Measurements from ENCODE around the gene KIRREL3.

The KIRREL3 gene

GRCh38 chr11:126499131-126499752, 501.3 kb downstream of the KIRREL3 start:
- Histone ChIP-seq H3K9ac (ENCODE audit: insufficient read length, low read depth) (no peak overlapping the region), H3K36me3 (ENCODE audit: insufficient read depth, insufficient read length, low read length) (no peaks in the 10 kb centered on the region), H3K9me3 (ENCODE audit: insufficient read depth, low read length) (0 out of 2 replicates have a peak, but pooled peaks cover 2% of the 10 kb centered on the region), H3K4me3 (ENCODE audit: insufficient read length, low read depth) (no peak overlapping the region), H3K27me3 (ENCODE audit: insufficient read depth, insufficient read length) (no peaks in the 10 kb centered on the region), H3K4me1 (ENCODE audit: insufficient read depth, insufficient read length) (peaks cover 10% of the 10 kb centered on the region)
- TF ChIP-seq YY1 (IDR thresholded peaks at IDR 0.05; ENCODE audit: insufficient read depth, insufficient read length) (no peak), ZNF274 (IDR thresholded peaks at IDR 0.05; ENCODE audit: low read depth, low read length) (no peak), SUZ12 (IDR thresholded peaks at IDR 0.05; ENCODE audit: extremely low read depth, insufficient read depth, insufficient read length) (no peak)
- no peak for DNase-seq (ENCODE audit: low read depth, low spot score)

GRCh38 chr11:126498281-126498680, 502.3 kb downstream of the KIRREL3 start:
- H3K9me3 ChIP-seq (ENCODE audit: insufficient read depth, low read length): no peaks in the 10 kb centered on the region
- peaks cover 7% of the 10 kb centered on the region for H3K4me1 ChIP-seq (ENCODE audit: insufficient read depth, insufficient read length)
- H3K4me3 ChIP-seq (ENCODE audit: insufficient read length, low read depth): no peak overlapping the region
- DNase-seq (ENCODE audit: low read depth, low spot score): no peak
- no peaks in the 10 kb centered on the region for H3K27me3 ChIP-seq (ENCODE audit: insufficient read depth, insufficient read length)
- no peak overlapping the region for H3K9ac ChIP-seq (ENCODE audit: insufficient read length, low read depth)
- TF ChIP-seq SUZ12 (IDR thresholded peaks at IDR 0.05; ENCODE audit: extremely low read depth, insufficient read depth, insufficient read length): no peak
- no peak for TF ChIP-seq ZNF274 (IDR thresholded peaks at IDR 0.05; ENCODE audit: low read depth, low read length)
- no peak for TF ChIP-seq YY1 (IDR thresholded peaks at IDR 0.05; ENCODE audit: insufficient read depth, insufficient read length)
- H3K36me3 ChIP-seq (ENCODE audit: insufficient read depth, insufficient read length, low read length): no peaks in the 10 kb centered on the region

- no peak for DNase-seq (ENCODE audit: low read depth, low spot score)
- no peaks in the 10 kb centered on the region for H3K36me3 ChIP-seq (ENCODE audit: insufficient read depth, insufficient read length, low read length)
- TF ChIP-seq SUZ12 (IDR thresholded peaks at IDR 0.05; ENCODE audit: extremely low read depth, insufficient read depth, insufficient read length) (no peak), ZNF274 (IDR thresholded peaks at IDR 0.05; ENCODE audit: low read depth, low read length) (no peak)
- no peaks in the 10 kb centered on the region for H3K9me3 ChIP-seq (ENCODE audit: insufficient read depth, low read length)
- H3K27me3 ChIP-seq (ENCODE audit: insufficient read depth, insufficient read length): no peaks in the 10 kb centered on the region
- no peak overlapping the region for H3K9ac ChIP-seq (ENCODE audit: insufficient read length, low read depth)
- H3K4me3 ChIP-seq (ENCODE audit: insufficient read length, low read depth): no peak overlapping the region
- peaks cover 6% of the 10 kb centered on the region for H3K4me1 ChIP-seq (ENCODE audit: insufficient read depth, insufficient read length)
Measured at GRCh38 chr11:126497581-126498122, 502.9 kb downstream of the KIRREL3 start.

- TF ChIP-seq YY1 (IDR thresholded peaks at IDR 0.05; ENCODE audit: insufficient read depth, insufficient read length) (no peak), ZNF274 (IDR thresholded peaks at IDR 0.05; ENCODE audit: low read depth, low read length) (no peak), SUZ12 (IDR thresholded peaks at IDR 0.05; ENCODE audit: extremely low read depth, insufficient read depth, insufficient read length) (no peak)
- Histone ChIP-seq H3K4me3 (ENCODE audit: insufficient read length, low read depth) (no peak overlapping the region), H3K9me3 (ENCODE audit: insufficient read depth, low read length) (no peaks in the 10 kb centered on the region), H3K9ac (ENCODE audit: insufficient read length, low read depth) (no peak overlapping the region), H3K27me3 (ENCODE audit: insufficient read depth, insufficient read length) (no peaks in the 10 kb centered on the region), H3K36me3 (ENCODE audit: insufficient read depth, insufficient read length, low read length) (no peaks in the 10 kb centered on the region), H3K4me1 (ENCODE audit: insufficient read depth, insufficient read length) (peaks cover 6% of the 10 kb centered on the region)
- no peak for DNase-seq (ENCODE audit: low read depth, low spot score)
Measured at GRCh38 chr11:126496576-126497337, 503.8 kb downstream of the KIRREL3 start.

GRCh38 chr11:126495281-126496220, 505.0 kb downstream of the KIRREL3 start:
- Histone ChIP-seq H3K9ac (ENCODE audit: insufficient read length, low read depth) (no peak overlapping the region), H3K27me3 (ENCODE audit: insufficient read depth, insufficient read length) (no peaks in the 10 kb centered on the region), H3K9me3 (ENCODE audit: insufficient read depth, low read length) (no peaks in the 10 kb centered on the region), H3K4me3 (ENCODE audit: insufficient read length, low read depth) (no peak overlapping the region), H3K4me1 (ENCODE audit: insufficient read depth, insufficient read length) (peaks cover 6% of the 10 kb centered on the region), H3K36me3 (ENCODE audit: insufficient read depth, insufficient read length, low read length) (no peaks in the 10 kb centered on the region)
- no peak for TF ChIP-seq ZNF274 (IDR thresholded peaks at IDR 0.05; ENCODE audit: low read depth, low read length)
- no peak for TF ChIP-seq YY1 (IDR thresholded peaks at IDR 0.05; ENCODE audit: insufficient read depth, insufficient read length)
- TF ChIP-seq SUZ12 (IDR thresholded peaks at IDR 0.05; ENCODE audit: extremely low read depth, insufficient read depth, insufficient read length): no peak
- DNase-seq (ENCODE audit: low read depth, low spot score): no peak

GRCh38 chr11:126494831-126495230, 505.7 kb downstream of the KIRREL3 start:
- no peaks in the 10 kb centered on the region for H3K9me3 ChIP-seq (ENCODE audit: insufficient read depth, low read length)
- H3K4me1 ChIP-seq (ENCODE audit: insufficient read depth, insufficient read length): peaks cover 7% of the 10 kb centered on the region
- TF ChIP-seq SUZ12 (IDR thresholded peaks at IDR 0.05; ENCODE audit: extremely low read depth, insufficient read depth, insufficient read length) (no peak), YY1 (IDR thresholded peaks at IDR 0.05; ENCODE audit: insufficient read depth, insufficient read length) (no peak), ZNF274 (IDR thresholded peaks at IDR 0.05; ENCODE audit: low read depth, low read length) (no peak)
- H3K27me3 ChIP-seq (ENCODE audit: insufficient read depth, insufficient read length): no peaks in the 10 kb centered on the region
- no peak overlapping the region for H3K4me3 ChIP-seq (ENCODE audit: insufficient read length, low read depth)
- no peak for DNase-seq (ENCODE audit: low read depth, low spot score)
- no peak overlapping the region for H3K9ac ChIP-seq (ENCODE audit: insufficient read length, low read depth)
- H3K36me3 ChIP-seq (ENCODE audit: insufficient read depth, insufficient read length, low read length): no peaks in the 10 kb centered on the region

All from NT2/D1 (cell line).